G401.6 (cell line): ENCODE results near the gene DRICH1.
"Not testable (repeated sequence)": the region's sequence is repeated elsewhere in the genome, so short reads cannot be mapped to it uniquely, and the experiment has no call there.

ENCODE experiments used
- FAIRE-seq: peaks from 2 replicates; lab custom pipeline; 2012; peaks lifted over from hg19 to GRCh38; lab: Jason Lieb, UNC

The DRICH1 gene

GRCh38 chr22:23565915-23566704, 66.0 kb downstream of the DRICH1 start:
- FAIRE-seq: no peak

GRCh38 chr22:23565305-23565914, 66.7 kb downstream of the DRICH1 start:
- FAIRE-seq: no peak

- FAIRE-seq: no peak
These were observed 67.8 kb downstream of the DRICH1 start for GRCh38 chr22:23564276-23564675.

GRCh38 chr22:23563111-23563510, 69.0 kb downstream of the DRICH1 start:
- FAIRE-seq: no peak

GRCh38 chr22:23562186-23562585, 69.9 kb downstream of the DRICH1 start:
- no peak for FAIRE-seq

- FAIRE-seq: not testable (repeated sequence)
These were observed 71.1 kb downstream of the DRICH1 start for GRCh38 chr22:23561025-23561510.

- not testable (repeated sequence) for FAIRE-seq
These were observed 71.9 kb downstream of the DRICH1 start for GRCh38 chr22:23560215-23560614.
